Measurements from ENCODE around the gene METTL9. TPM values are rescaled to one million over a fixed set of nuclear protein-coding genes. Genes with fewer than 3 reads are reported as not detected.

The METTL9 gene
- total and polyA plus RNA-seq, 12 donors = 35.7 to 398 (median 212) TPM

GRCh38 chr16:21608639-21609328 is 9.4 kb downstream of the METTL9 start:
- Histone ChIP-seq H3K4me3 (no peak overlapping the region), H3K27me3 (no peaks in the 10 kb centered on the region), H3K36me3 (replicated peaks in 1 of 2) (no peaks in the 10 kb centered on the region), H3K9me3 (replicated peaks in 1 of 3) (no peaks in the 10 kb centered on the region), H3K27ac (no peak overlapping the region), H3K4me1 (replicated peaks in 1 of 2) (peaks cover 26 to 94% of the 10 kb centered on the region in 2 donors)
- 65 to 67% (median 65%) methylated on average over 3 of the region's 3 CpGs for WGBS, 4 donors
- TF ChIP-seq CTCF (IDR thresholded peaks at IDR 0.05) (no peak), POLR2A (IDR thresholded peaks at IDR 0.05) (no peak)
- intact Hi-C loops (cut with DNase I) = no loop called here
- no peak for DNase-seq

DNA sequence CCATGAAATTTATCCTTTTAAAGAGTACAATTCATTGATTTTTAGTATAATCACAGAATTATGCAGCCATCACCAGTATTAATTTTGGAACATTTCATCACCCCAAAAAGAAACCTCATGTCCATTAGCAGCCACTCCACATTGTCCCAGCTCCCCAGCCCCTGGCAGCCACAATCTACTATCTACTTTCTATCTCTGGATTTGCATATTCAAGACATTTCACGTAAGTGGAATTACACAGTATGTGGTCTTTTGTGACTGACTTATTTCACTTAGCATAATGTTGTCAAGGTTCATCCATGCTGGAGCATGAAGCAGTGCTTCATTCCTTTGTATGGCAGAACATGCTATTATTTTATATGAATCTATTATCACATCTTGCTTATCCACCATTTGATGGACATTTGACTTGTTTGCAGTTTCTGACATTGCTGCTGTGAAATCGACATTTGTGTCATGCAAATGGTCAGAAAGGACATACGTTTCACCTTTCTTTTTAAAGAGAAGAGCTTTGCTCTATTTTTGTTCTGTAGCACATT is 10.7 kb downstream of the METTL9 start:
- intact Hi-C loops (cut with DNase I) = no loop called here
- no peak for TF ChIP-seq POLR2A (IDR thresholded peaks at IDR 0.05)
- TF ChIP-seq CTCF (IDR thresholded peaks at IDR 0.05) = no peak
- WGBS, 4 donors = 68 to 75% (median 74%) methylated on average over 3 of the region's 3 CpGs
- Histone ChIP-seq H3K4me3 (no peak overlapping the region), H3K4me1 (replicated peaks in 1 of 2) (peaks cover 13 to 81% of the 10 kb centered on the region in 2 donors), H3K27ac (peak overlapping the region in 1 of 5 donors; percentile 7), H3K9me3 (replicated peaks in 1 of 3) (no peaks in the 10 kb centered on the region), H3K36me3 (replicated peaks in 1 of 2) (no peaks in the 10 kb centered on the region), H3K27me3 (no peaks in the 10 kb centered on the region)
- DNase-seq = no peak

- intact Hi-C loops (cut with DNase I) = no loop called here
- Histone ChIP-seq H3K27me3 (no peaks in the 10 kb centered on the region), H3K4me1 (replicated peaks in 1 of 2) (peaks cover 11 to 74% of the 10 kb centered on the region in 2 donors), H3K9me3 (replicated peaks in 1 of 3) (no peaks in the 10 kb centered on the region), H3K27ac (peak overlapping the region in 2 of 5 donors; percentile 76 to 77), H3K36me3 (replicated peaks in 1 of 2) (no peaks in the 10 kb centered on the region), H3K4me3 (no peak overlapping the region)
- TF ChIP-seq POLR2A (IDR thresholded peaks at IDR 0.05) (no peak), CTCF (IDR thresholded peaks at IDR 0.05) (no peak)
- DNase-seq = no peak
- 44 to 57% (median 50%) methylated on average over 2 of the region's 2 CpGs for WGBS, 4 donors
These were observed 11.4 kb downstream of the METTL9 start for GRCh38 chr16:21610766-21611165.

DNA sequence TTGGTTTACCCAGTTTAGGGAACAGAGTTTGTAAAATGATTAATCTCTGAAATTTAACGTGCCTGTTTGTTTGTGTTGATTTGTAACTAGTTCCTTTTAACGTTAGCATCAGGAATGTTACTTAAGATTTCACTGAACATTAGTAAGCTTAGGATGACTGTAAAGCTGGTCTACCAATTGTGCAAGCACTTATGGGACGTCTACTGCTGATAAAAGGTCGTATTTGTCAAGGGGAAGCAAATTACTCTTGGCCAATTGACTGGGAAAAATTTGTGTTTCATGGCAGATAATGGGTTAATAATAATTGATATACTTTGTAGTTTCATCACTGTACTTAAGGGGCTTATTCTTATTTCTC is 11.8 kb downstream of the METTL9 start:
- Histone ChIP-seq H3K4me3 (no peak overlapping the region), H3K27ac (peak overlapping the region in 4 of 5 donors; percentile 8 to 79 (median 76)), H3K27me3 (no peaks in the 10 kb centered on the region), H3K36me3 (replicated peaks in 1 of 2) (no peaks in the 10 kb centered on the region), H3K9me3 (replicated peaks in 1 of 3) (no peaks in the 10 kb centered on the region), H3K4me1 (replicated peaks in 1 of 2) (peaks cover 8 to 70% of the 10 kb centered on the region in 2 donors)
- TF ChIP-seq CTCF (IDR thresholded peaks at IDR 0.05) = no peak
- no peak for TF ChIP-seq POLR2A (IDR thresholded peaks at IDR 0.05)
- 19 to 29% (median 23%) methylated on average over 4 of the region's 4 CpGs for WGBS, 4 donors
- intact Hi-C loops (cut with DNase I) = no loop called here
- DNase-seq = no peak
